Upper lobe of left lung (tissue), 4 donors: ENCODE measurements around the gene MAN1B1.

Experiments
- CTCF ChIP-seq, 6 experiments: fragments of 450-650 bp in 4 of 6; fragments of 200-600 bp in 2 of 6; sonication (generic) in 2 of 6; IDR thresholded peaks; one replicate each; pipeline ENCODE4 v1.5.1; 2016 to 2019; ENCODE audit warnings: antibody characterized with exemption in 6 of 6
- EP300 ChIP-seq, 4 donors: sonication (generic); formaldehyde crosslinking; IDR thresholded peaks; one replicate each; pipeline ENCODE4 v1.5.1; 2017; ENCODE audit warnings: antibody characterized with exemption in 4 of 4, control low read depth in 2 of 4
- POLR2AphosphoS5 ChIP-seq, 2 donors: sonication (generic); formaldehyde crosslinking; IDR thresholded peaks; one replicate each; pipeline ENCODE4 v1.5.1; 2017; ENCODE audit warnings: antibody characterized with exemption in 2 of 2

- TF ChIP-seq CTCF (IDR thresholded peaks at IDR 0.05), result no peak
- TF ChIP-seq EP300 (IDR thresholded peaks at IDR 0.05), result no peak
- no peak for TF ChIP-seq POLR2AphosphoS5 (IDR thresholded peaks at IDR 0.05)
These were observed 22.7 kb downstream of the MAN1B1 start for GRCh38 chr9:137109250-137110146.
